ENCODE results near the gene HPCAL1.
"Not testable (repeated sequence)": the region's sequence is repeated elsewhere in the genome, so short reads cannot be mapped to it uniquely, and the experiment has no call there.

Gene HPCAL1

GRCh38 chr2:10448576-10449485, 146.1 kb downstream of the HPCAL1 start:
- DNase-seq = peak; percentile 94

DNA sequence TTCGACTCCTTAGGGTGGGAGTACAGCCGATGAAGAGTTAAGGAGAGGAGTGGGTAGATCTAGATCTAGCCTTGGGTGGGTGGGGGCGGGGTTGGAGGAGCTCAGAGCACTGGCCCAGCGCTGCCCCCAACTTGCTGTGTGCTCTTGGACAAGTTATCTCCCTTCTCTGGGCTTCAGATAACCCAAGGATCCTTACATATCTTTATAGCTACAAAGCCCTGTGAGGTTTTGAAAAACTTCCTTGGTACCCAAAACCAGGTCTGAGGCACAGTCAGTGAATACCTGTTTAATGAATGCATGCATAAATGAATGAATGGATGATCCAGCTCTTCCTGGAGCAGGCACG, 146.8 kb downstream of the HPCAL1 start:
- DNase-seq = no peak

- no peak for DNase-seq
These were observed 147.4 kb downstream of the HPCAL1 start for GRCh38 chr2:10449838-10450691.

- no peak for DNase-seq
These were observed 149.1 kb downstream of the HPCAL1 start for GRCh38 chr2:10451819-10452218.

DNA sequence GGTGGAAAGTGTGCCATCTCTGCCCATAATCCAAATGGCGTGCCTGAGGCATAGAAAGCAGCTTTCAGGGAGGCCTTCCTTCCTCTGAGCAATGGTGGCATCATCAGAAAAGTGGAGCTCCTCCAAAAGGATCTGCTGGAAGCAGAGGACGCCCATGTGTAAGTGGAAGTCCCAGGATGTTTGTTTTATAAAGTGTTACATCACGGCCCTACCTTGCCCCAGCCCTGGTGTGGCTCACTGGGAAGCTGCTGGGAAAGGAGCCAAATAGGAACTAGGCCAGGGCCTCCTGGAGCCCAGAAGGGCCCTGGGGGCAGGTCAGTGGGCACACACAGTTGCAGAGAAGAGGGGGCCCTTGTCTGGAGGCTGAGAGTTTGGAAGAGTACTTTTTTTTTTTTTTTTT, 149.6 kb downstream of the HPCAL1 start:
- DNase-seq = no peak

DNA sequence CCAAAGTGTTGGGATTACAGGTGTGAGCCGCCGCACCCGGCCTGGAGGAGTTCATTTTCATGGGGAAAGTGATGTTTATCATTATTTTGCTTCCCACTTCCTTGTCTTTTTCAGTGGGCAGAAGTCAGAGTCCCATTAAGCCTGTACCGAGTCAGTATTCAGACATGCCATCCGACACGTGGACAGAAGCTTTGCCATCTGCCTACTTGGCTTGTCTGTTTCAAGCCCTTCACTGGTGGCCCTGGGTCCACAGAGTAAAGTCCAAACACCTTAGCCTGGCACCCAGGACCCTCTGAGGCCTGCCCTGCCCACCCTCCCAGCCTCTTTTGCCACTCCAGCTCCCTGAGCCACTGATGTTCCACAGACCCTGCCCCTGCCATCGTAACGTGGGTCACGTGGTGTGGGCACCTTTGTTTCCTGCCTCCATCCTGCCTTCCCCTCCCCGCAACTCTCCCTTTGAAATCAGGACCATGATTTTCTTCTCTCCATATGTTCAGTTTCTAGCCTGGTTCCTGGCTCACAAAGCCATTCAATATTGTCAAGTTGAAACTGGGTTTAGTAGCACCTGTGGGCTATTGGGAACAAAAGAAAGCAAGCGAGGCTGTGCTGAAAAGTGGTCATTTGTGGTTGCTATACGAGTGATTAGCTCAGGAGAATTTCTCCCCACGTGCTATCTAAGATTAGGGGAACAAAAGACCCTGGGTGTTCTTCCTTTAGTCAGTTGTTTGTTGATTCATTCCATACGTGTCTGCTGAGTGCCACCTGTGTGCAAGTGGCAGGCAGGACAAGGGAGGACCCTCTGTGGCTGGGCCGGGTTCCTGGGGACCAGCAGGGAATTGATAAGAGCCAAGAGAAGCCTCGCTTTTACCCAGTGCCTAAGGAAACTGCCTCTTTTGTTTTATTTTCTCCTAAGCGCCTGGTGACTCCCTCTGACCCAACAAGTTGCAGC, 150.5 kb downstream of the HPCAL1 start:
- DNase-seq = no peak

DNA sequence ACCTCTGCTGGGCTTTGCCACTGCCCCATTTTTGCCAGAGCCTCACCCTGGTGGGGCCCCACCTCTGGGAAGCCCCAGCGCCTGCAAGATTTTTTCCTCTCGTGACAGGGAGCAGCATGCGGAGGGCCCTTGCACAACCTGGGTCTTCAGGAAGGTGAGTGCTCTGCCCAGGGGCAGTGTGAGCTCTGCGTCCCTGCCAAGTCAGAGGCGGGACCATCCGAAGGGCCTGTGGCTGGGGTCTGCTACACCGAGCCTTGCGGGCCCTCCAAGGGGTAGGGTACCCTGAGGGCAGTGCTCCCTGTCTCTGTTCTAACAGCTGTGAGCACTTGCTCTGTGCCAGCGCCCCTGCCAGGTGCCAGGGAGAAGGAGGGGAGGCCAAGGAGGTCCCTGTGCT, 151.2 kb downstream of the HPCAL1 start:
- no peak for DNase-seq

DNA sequence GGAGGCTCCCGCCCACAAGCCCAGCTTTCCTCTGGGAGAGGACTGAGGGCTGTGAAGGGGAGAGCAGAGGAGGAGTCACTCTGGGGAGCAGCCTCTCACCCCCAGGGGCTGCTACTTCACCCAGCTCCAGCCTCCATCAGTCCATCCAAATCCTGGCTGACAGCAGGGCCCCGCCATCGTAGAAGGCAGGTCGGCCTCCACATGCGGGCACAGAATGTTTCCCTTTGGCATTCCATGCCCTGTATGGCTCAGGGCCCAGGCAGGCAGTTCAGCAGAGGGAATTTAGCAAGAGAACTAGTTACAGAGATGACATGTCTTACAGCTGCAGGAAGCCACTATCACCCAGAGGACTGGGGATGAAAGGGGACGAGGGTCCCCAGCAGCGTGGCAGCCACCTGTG, 151.8 kb downstream of the HPCAL1 start:
- DNase-seq = no peak

DNA sequence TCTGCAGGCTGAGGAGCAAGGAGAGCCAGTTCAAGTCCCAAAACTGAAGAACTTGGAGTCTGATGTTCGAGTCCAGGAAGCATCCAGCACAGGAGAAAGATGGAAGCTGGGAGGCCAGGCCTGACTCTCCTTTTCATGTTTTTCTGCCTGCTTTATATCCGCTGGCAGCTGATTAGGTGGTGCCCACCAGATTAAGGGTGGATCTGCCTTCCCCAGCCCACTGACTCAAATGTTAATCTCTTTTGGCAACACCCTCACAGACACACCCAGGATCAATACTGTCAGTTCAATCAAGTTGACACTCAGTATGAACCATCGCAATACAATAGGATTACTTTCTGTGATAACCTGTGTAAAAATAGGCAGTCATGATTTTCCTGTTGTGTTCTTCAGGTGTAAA, 154.5 kb downstream of the HPCAL1 start:
- not testable (repeated sequence) for DNase-seq

- DNase-seq = no peak
These were observed 155.3 kb downstream of the HPCAL1 start for GRCh38 chr2:10457846-10458598.

GRCh38 chr2:10460366-10460796, 157.7 kb downstream of the HPCAL1 start:
- DNase-seq = no peak

DNA sequence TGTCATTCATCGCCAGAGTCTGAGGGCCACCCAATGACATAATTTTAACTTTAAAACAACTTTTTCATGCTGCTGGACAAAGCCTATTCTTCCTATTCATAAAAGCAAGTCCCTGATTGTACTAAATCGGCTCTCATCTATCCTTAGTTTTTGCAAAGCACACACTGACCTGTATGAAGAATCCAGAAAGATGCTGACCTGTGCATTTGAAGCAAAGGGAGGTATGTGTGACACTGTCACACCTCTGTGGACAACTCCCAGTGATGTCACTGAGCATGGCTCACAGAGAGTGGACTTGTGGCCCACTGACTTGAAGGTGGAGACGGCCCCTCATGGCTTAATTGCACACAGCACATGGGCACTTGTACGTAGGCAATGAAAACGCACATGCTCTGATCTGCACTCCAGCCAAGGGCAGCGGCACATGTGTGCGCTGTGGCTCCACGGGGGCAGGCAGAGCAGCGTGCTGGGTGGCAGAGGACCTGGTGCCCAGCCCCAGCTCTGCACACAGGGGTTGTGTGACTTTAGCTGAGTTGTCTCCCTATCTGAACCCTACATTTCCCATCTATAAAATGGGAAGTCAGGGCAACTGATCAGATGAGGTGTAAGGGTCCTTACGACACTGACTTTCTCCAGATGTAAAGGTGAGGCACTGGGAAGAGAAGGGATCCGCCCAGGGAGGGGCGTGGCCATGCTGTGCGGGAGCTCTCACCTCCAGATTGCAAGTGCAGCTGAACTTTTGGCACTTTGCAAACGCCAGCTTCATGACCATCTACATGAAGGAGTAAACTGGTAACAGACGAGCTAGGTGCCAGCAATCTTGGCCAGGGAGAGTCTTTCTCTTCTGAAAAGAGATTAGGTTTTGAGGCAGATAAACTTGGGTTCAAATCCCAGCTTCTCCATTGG, 159.7 kb downstream of the HPCAL1 start:
- DNase-seq = no peak

DNA sequence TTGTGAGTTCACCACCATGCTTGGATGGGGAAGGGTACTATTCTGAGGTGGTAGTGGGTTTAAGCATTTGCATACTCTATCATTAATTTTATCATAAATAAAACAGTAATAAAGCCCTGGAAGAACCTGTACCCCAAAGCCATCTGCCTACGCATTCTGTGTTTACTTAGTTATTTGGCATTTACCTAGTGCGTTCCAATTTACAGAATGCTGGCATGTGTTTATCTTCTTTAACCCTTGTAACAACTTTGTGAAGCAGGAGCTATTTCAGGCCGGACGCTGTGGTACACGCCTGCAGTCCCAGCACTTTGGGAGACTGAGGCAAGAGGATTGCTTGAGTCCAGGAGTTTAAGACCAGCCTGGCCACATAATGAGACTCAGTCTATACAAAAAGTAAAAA, 163.2 kb downstream of the HPCAL1 start:
- no peak for DNase-seq

- no peak for DNase-seq
These were observed 164.1 kb downstream of the HPCAL1 start for GRCh38 chr2:10466801-10467200.

DNA sequence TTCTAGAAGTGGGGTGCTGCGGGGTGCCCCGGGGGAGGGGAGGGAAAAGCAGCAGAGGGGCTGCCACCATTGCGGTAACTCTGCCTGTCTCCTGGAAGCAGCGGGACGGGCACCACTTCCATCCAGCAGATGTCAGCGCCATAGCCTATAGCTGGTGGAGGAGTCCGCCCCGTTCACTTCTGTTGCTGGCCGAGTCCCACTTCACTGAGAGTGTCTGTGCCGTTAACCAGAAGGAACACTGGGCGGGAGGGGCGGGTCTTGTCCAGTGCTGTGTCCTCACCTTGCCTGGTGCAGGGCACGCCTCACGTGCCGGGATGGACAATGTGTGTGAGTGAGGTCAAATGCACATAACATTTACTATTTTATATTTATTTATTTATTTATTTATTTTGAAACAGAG, 164.7 kb downstream of the HPCAL1 start:
- DNase-seq = no peak

- no peak for DNase-seq
These were observed 166.6 kb downstream of the HPCAL1 start for GRCh38 chr2:10469301-10469700.

GRCh38 chr2:10469955-10470608, 167.4 kb downstream of the HPCAL1 start:
- no peak for DNase-seq

GRCh38 chr2:10471046-10471571, 168.4 kb downstream of the HPCAL1 start:
- DNase-seq = no peak

DNA sequence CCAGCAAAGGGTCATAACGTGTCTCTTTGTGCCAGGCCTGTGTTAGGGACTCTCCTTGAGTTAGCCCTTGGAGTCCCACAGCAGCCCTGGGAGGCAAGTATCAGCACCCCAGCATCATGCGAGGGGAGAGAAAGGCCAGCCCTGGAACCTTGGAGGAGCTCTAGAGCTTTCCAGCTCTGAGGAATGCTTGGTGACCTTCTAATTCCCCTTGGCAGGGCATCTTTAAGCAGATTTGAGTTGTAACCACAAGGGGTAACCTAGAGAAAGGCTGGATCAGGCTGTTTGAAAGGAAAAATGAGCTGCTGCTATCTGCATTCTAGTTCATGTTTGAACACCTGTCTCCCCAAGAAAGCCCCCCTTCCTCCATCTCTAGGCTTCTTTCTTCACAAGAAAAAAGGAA, 169.3 kb downstream of the HPCAL1 start:
- DNase-seq = no peak

- no peak for DNase-seq
These were observed 170.5 kb downstream of the HPCAL1 start for GRCh38 chr2:10473121-10473756.

All from NCI-H1105 (cell line).